ENCODE results near the gene TMEM259. TPM values are rescaled to one million over a fixed set of nuclear protein-coding genes. Genes with fewer than 3 reads are reported as not detected.

Gene TMEM259
- total RNA-seq, 6 experiments from 2014 or later: 82.6 to 180 (median 93.2) TPM

DNA sequence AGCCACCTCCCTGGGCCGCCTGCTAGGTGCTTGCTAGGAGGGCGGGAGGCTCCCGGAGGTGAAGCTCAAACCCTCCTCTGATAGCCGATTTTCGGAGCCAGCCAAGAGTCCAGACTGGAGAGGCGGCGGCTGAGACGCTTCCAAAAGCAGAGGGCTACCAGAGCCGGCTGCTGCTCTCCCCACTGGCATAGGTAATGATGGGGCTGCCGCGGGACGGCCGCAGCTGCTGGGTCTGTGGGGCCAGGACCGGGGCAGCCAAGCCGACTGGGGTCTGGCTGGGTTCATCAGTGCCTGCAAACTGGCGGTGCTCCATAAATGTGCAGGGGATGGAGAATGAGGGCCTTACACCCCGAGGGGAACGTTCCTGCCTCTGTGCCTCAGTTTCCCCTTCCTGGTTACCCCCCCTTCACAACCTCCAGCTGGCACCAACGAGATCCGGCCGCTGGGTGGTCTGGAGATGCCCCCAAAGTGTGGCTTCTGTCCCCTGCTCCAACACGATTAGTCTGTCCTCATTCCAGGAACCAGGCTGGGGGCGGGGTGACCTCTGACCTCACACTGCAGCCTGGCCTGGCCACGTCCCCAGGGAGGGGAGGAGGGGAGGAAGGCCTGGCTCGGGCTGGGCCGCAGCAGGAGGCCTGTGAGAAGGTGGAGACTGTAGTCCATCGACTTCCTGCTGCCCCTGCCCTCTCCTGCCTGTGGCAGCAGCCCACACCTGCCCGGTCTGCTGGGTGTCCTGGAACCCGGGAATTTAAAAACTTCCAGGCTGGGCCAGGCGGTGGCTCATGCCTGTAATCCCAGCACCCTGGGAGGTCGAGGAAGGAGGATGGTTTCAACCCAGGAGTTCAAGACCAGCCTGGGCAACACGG, 40.6 kb downstream of the TMEM259 start:
- Histone ChIP-seq H3K9me3 (no peaks in the 10 kb centered on the region), H3K27ac (no peak overlapping the region), H3K4me1 (peaks cover 0 to 29% (median 13%) of the 10 kb centered on the region in 4 donors), H3K27me3 (no peaks in the 10 kb centered on the region), H3K36me3 (no peaks in the 10 kb centered on the region), H3K4me3 (no peak overlapping the region)
- DNase-seq: peak; percentile 80 to 88 (median 88)
- 24% methylated on average over 16 of the region's 32 CpGs for WGBS (ENCODE audit: insufficient coverage, low coverage, low lambda C conversion rate, missing lambda C conversion rate)
- intact Hi-C loops (cut with DNase I): loop anchor here (5.0 to 10.0 kb wide), 2 partner anchors 58 to 216 kb away; no protein-coding TSS in a partner anchor
- ATAC-seq: peak; percentile 72 to 83 (median 78)
- peak; percentile 26 for TF ChIP-seq POLR2A (IDR thresholded peaks at IDR 0.05)
- TF ChIP-seq, protein P1, sequence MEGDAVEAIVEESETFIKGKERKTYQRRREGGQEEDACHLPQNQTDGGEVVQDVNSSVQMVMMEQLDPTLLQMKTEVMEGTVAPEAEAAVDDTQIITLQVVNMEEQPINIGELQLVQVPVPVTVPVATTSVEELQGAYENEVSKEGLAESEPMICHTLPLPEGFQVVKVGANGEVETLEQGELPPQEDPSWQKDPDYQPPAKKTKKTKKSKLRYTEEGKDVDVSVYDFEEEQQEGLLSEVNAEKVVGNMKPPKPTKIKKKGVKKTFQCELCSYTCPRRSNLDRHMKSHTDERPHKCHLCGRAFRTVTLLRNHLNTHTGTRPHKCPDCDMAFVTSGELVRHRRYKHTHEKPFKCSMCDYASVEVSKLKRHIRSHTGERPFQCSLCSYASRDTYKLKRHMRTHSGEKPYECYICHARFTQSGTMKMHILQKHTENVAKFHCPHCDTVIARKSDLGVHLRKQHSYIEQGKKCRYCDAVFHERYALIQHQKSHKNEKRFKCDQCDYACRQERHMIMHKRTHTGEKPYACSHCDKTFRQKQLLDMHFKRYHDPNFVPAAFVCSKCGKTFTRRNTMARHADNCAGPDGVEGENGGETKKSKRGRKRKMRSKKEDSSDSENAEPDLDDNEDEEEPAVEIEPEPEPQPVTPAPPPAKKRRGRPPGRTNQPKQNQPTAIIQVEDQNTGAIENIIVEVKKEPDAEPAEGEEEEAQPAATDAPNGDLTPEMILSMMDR (IDR thresholded peaks at IDR 0.05): no peak

DNA sequence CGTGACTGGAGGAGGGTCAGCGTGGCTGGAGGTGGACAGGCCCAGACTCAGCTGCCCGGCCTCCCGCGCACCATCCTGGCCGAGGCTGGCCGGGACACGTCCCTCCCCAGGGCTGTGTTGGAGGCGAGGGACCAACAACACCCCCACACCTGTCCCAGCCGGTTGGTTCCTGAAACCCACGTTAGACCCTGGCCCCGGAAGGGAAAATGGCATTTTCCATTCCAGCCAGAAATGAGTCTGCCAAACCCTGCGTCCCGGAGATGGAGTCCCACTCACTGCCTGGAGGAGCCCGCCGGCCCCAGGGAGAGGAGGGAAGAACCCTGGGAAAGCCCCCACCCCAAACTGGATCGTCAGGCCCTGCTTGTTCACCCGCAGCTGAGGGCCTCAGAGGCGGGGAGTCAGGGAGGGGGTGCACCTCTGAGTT, 41.6 kb downstream of the TMEM259 start:
- DNase-seq (no peak), ATAC-seq (no peak)
- Histone ChIP-seq H3K27me3 (no peaks in the 10 kb centered on the region), H3K4me3 (no peak overlapping the region), H3K27ac (no peak overlapping the region), H3K9me3 (no peaks in the 10 kb centered on the region), H3K4me1 (peaks cover 0 to 22% (median 11%) of the 10 kb centered on the region in 4 donors), H3K36me3 (no peaks in the 10 kb centered on the region)
- intact Hi-C loops (cut with DNase I): loop anchor here in 1 of 2 donors (5.0 to 10.0 kb wide), 2 partner anchors 37 to 125 kb away; partner anchors contain the start of genes CFD and ELANE
- TF ChIP-seq, protein P1 (IDR thresholded peaks at IDR 0.05): no peak
- no peak for TF ChIP-seq POLR2A (IDR thresholded peaks at IDR 0.05)
- 60% methylated on average over 1 of the region's 19 CpGs for WGBS (ENCODE audit: insufficient coverage, low coverage, low lambda C conversion rate, missing lambda C conversion rate)

GRCh38 chr19:977058-977464, 43.9 kb downstream of the TMEM259 start:
- intact Hi-C loops (cut with DNase I): loop anchor here in 1 of 2 donors (5.0 to 10.0 kb wide), 2 partner anchors 35 to 122 kb away; partner anchors contain the start of genes CFD and ELANE
- ATAC-seq (no peak), DNase-seq (no peak)
- H3K27me3 ChIP-seq: no peaks in the 10 kb centered on the region
- 0% methylated on average over 1 of the region's 24 CpGs for WGBS (ENCODE audit: insufficient coverage, low coverage, low lambda C conversion rate, missing lambda C conversion rate)
- TF ChIP-seq, protein P1 (IDR thresholded peaks at IDR 0.05): no peak
- no peak for TF ChIP-seq POLR2A (IDR thresholded peaks at IDR 0.05)
- no peak overlapping the region for H3K27ac ChIP-seq
- H3K4me1 ChIP-seq: peaks cover 0 to 10% (median 6%) of the 10 kb centered on the region in 4 donors
- H3K9me3 ChIP-seq: no peaks in the 10 kb centered on the region
- no peaks in the 10 kb centered on the region for H3K36me3 ChIP-seq
- no peak overlapping the region for H3K4me3 ChIP-seq

- Histone ChIP-seq H3K4me3 (no peak overlapping the region), H3K4me1 (peaks cover 0 to 10% (median 6%) of the 10 kb centered on the region in 4 donors), H3K36me3 (no peaks in the 10 kb centered on the region), H3K9me3 (no peaks in the 10 kb centered on the region), H3K27ac (no peak overlapping the region), H3K27me3 (no peaks in the 10 kb centered on the region)
- DNase-seq (no peak), ATAC-seq (no peak)
- WGBS (ENCODE audit: insufficient coverage, low coverage, low lambda C conversion rate, missing lambda C conversion rate): 70% methylated on average over 3 of the region's 10 CpGs
- TF ChIP-seq, protein P1 (IDR thresholded peaks at IDR 0.05): no peak
- TF ChIP-seq POLR2A (IDR thresholded peaks at IDR 0.05): no peak
- intact Hi-C loops (cut with DNase I): loop anchor here in 1 of 2 donors (5.0 to 10.0 kb wide), 2 partner anchors 34 to 122 kb away; partner anchors contain the start of genes CFD and ELANE
Measured at GRCh38 chr19:976476-976875, 44.4 kb downstream of the TMEM259 start.
